ENCODE measurements around the gene GPC1. TPM values are rescaled to one million over a fixed set of nuclear protein-coding genes. Genes with fewer than 3 reads are reported as not detected.
"Not testable (repeated sequence)": the region's sequence is repeated elsewhere in the genome, so short reads cannot be mapped to it uniquely, and the experiment has no call there.

Gene GPC1
- total RNA-seq, 1 donor from 2014 or later: 14.2 TPM

DNA sequence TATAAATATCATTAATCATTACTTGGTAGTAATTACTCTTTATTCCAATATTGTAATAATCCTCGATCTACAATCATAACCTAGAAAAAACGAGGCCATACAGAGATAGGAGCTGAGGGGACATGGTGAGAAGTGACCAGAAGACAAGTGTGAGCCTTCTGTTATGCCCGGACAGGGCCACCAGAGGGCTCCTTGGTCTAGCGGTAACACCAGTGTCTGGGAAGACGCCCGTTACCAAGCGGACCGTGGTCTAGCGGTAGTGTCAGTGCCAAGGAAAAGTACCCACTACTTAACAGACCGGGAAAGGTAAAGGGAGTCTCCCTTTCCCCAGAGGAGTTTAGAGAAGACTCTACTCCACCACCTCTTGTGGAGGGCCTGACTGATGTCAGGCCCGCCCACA, 59.5 kb downstream of the GPC1 start:
- peaks cover 12% of the 10 kb centered on the region for H3K9me3 ChIP-seq (ENCODE audit: low read depth)
- not testable (repeated sequence) for H3K27ac Mint-ChIP-seq; H3K27ac ChIP-seq; H3K79me2 ChIP-seq (ENCODE audit: low read depth); H3K4me3 Mint-ChIP-seq; H3K36me3 ChIP-seq; H3K27me3 Mint-ChIP-seq (ENCODE audit: insufficient read depth, low read depth); H3K27me3 ChIP-seq; H3F3A ChIP-seq (ENCODE audit: low read depth); H4K20me1 ChIP-seq (ENCODE audit: low read depth); H3K4me3 ChIP-seq; H3K4me2 ChIP-seq; H3K4me1 ChIP-seq; H2AFZ ChIP-seq (replicated peaks); H3K9ac ChIP-seq; H3K4me1 Mint-ChIP-seq
- H3K9me3 Mint-ChIP-seq: peaks cover 19% of the 10 kb centered on the region
- DNase-seq (ENCODE audit: low spot score): peak; percentile 42
- peaks cover 17% of the 10 kb centered on the region for H3K36me3 Mint-ChIP-seq
- TF ChIP-seq, protein P1, sequence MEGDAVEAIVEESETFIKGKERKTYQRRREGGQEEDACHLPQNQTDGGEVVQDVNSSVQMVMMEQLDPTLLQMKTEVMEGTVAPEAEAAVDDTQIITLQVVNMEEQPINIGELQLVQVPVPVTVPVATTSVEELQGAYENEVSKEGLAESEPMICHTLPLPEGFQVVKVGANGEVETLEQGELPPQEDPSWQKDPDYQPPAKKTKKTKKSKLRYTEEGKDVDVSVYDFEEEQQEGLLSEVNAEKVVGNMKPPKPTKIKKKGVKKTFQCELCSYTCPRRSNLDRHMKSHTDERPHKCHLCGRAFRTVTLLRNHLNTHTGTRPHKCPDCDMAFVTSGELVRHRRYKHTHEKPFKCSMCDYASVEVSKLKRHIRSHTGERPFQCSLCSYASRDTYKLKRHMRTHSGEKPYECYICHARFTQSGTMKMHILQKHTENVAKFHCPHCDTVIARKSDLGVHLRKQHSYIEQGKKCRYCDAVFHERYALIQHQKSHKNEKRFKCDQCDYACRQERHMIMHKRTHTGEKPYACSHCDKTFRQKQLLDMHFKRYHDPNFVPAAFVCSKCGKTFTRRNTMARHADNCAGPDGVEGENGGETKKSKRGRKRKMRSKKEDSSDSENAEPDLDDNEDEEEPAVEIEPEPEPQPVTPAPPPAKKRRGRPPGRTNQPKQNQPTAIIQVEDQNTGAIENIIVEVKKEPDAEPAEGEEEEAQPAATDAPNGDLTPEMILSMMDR (IDR thresholded peaks at IDR 0.05): peak; percentile 41

DNA sequence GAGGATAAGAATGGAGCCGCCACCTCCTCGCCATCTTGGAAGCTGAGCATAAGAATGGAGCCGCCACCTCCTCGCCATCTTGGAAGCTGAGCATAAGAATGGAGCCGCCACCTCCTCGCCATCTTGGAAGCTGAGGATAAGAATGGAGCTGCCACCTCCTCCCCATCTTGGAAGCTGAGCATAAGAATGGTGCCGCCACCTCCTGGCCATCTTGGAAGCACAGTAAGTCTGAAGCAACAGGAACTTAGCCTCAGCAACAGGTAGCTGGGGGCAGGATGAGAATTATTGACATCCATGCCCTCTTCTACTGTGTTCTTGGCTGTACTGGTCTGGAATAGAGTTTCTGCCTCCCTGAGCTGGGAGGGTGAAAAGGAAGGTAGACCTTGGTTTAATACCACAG, 61.6 kb downstream of the GPC1 start:
- peaks cover 14% of the 10 kb centered on the region for H3K36me3 Mint-ChIP-seq
- H3K4me3 ChIP-seq; H3K27ac ChIP-seq; H2AFZ ChIP-seq (replicated peaks); H3K27me3 Mint-ChIP-seq (ENCODE audit: insufficient read depth, low read depth); H3F3A ChIP-seq (ENCODE audit: low read depth); H3K9me3 ChIP-seq (ENCODE audit: low read depth); H3K36me3 ChIP-seq; H3K4me3 Mint-ChIP-seq; H3K9me3 Mint-ChIP-seq; H4K20me1 ChIP-seq (ENCODE audit: low read depth); H3K4me1 Mint-ChIP-seq; H3K4me2 ChIP-seq; H3K4me1 ChIP-seq; H3K9ac ChIP-seq; H3K27ac Mint-ChIP-seq; H3K27me3 ChIP-seq; H3K79me2 ChIP-seq (ENCODE audit: low read depth): not testable (repeated sequence)
- TF ChIP-seq, protein P1 (IDR thresholded peaks at IDR 0.05): peak; percentile 47
- peak; percentile 56 for DNase-seq (ENCODE audit: low spot score)

DNA sequence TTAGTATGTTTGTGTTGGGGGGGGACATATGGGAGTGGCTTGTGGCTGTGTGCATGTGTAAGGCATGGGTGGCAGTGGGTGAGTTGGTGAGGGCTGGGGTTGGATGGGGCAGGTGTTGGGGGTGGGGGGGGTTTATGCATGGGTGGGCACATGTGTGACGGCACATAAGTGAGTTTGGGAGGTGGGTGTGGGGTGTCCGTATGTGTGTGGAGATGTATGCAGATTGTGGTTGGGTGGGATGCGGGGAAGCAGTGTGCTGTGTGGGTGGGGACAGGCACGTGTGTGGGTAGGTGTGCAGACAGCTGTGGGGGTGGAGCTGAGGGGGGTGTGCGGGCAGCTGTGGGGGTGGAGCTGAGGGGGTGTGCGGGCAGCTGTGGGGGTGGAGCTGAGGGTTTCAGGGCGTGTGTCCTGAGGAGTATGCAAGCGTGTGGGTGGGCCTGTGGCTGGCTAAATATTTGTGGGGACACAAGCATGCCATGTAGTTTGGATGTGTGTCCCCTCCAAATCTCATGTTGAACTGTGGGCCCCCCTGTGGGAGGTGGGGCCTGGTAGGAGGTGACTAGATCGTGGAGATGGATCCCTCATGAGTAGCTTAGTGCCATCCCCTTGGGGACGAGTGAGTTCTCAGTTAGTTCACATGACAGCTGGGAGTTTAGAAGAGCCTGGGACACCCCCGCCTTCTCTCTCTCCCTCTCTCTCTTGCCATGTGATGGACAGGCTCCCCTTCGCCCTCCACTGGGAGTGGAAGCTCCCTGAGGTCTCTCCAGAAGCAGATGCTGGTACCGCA, 62.9 kb downstream of the GPC1 start:
- no peak overlapping the region for H2AFZ ChIP-seq (replicated peaks)
- Mint-ChIP-seq H3K36me3 (peaks cover 10% of the 10 kb centered on the region), H3K27me3 (ENCODE audit: insufficient read depth, low read depth) (no peaks in the 10 kb centered on the region), H3K4me3 (no peak overlapping the region), H3K9me3 (peaks cover 3% of the 10 kb centered on the region), H3K27ac (no peak overlapping the region), H3K4me1 (no peaks in the 10 kb centered on the region)
- H3K4me3 ChIP-seq: no peak overlapping the region
- H3K9ac ChIP-seq: no peak overlapping the region
- H3K4me2 ChIP-seq: no peak overlapping the region
- no peaks in the 10 kb centered on the region for H3K36me3 ChIP-seq
- TF ChIP-seq EZH2 (IDR thresholded peaks at IDR 0.05): no peak
- TF ChIP-seq EZH2phosphoT487 (IDR thresholded peaks at IDR 0.05): no peak
- TF ChIP-seq, protein P1 (IDR thresholded peaks at IDR 0.05): no peak
- H3K27me3 ChIP-seq: no peaks in the 10 kb centered on the region
- H3K9me3 ChIP-seq (ENCODE audit: low read depth): no peaks in the 10 kb centered on the region
- no peak for DNase-seq (ENCODE audit: low spot score)
- H3K4me1 ChIP-seq: no peaks in the 10 kb centered on the region
- H3F3A ChIP-seq (ENCODE audit: low read depth): no peaks in the 10 kb centered on the region
- H3K79me2 ChIP-seq (ENCODE audit: low read depth): no peaks in the 10 kb centered on the region
- no peak overlapping the region for H3K27ac ChIP-seq
- H4K20me1 ChIP-seq (ENCODE audit: low read depth): no peaks in the 10 kb centered on the region

All from neural progenitor cell (in vitro differentiated cells).